Left forelimb (tissue), 1 donor: Measurements from ENCODE around the gene KCNK13.
"Not testable (repeated sequence)": the region's sequence is repeated elsewhere in the genome, so short reads cannot be mapped to it uniquely, and the experiment has no call there.

Experiments
- DNase-seq: peaks from one replicate; pipeline ENCODE4 v3.0.0-alpha.2; 2018; ENCODE audit warnings: low spot score

Gene KCNK13

GRCh38 chr14:90060965-90061684 lies 669 bp upstream of the KCNK13 start:
- no peak for DNase-seq

DNA sequence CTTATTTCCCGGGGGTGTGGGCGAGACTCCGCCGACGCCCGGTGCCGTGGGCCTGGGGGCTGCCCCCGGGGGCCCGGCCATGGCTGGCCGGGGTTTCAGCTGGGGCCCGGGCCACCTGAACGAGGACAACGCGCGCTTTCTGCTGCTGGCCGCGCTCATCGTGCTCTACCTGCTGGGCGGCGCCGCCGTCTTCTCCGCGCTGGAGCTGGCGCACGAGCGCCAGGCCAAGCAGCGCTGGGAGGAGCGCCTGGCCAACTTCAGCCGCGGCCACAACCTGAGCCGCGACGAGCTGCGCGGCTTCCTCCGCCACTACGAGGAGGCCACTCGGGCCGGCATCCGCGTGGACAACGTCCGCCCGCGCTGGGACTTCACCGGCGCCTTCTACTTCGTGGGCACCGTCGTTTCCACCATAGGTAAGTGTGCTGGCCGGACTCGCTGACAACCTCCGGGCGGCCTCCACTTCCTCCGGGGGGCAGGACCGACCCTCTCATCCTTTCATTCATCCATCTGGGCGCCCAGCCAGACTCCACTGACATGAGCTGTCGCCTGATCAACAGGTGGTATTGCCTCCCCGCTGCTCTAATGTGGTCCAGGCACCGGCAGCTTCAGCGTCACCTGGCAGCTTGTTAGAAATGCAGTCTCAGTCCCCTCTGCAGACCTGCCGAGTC lies 467 bp downstream of the KCNK13 start:
- no peak for DNase-seq

GRCh38 chr14:90062822-90063539 lies 1.2 kb downstream of the KCNK13 start:
- no peak for DNase-seq

DNA sequence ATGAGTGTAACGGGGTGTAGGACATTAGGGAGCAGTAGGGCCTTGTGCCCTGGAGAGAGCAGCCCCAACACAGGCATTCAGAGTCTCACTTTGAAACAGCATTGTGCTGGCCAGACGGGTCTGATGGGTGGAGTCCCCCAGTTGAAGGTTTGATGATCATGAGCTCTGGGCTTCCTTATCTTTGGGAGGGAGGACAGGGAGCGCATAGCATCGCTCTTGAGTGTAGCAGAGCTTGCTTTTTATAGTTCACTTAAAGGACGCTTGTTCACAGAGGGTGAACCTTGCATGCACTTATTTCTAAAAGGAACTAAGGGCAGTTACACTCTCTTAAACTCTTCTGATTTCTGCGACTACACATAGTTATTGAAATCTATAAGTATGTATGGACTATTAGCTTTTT lies 10.6 kb downstream of the KCNK13 start:
- no peak for DNase-seq

- no peak for DNase-seq
These were observed 17.8 kb downstream of the KCNK13 start for GRCh38 chr14:90079576-90079975.

- no peak for DNase-seq
These were observed 25.6 kb downstream of the KCNK13 start for GRCh38 chr14:90087433-90087832.

DNA sequence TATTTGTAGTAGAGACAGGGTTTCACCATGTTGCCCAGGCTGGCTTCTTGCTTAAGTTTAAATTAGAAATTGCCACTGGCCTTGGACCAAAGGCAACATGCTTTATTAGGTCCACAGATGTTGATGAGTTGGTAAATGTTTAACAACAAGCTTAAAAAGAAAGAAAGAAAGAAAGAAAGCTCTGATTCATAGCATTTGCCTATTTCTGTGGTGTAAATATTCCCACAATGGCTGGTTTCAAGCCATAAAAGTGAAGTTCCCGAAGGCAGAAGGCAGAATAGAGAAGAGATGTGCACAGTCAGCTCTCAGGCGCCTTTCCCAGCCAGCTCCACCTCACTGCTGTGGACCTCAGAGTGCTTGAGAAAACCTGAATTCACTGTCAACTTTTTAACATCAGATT lies 26.4 kb downstream of the KCNK13 start:
- no peak for DNase-seq

DNA sequence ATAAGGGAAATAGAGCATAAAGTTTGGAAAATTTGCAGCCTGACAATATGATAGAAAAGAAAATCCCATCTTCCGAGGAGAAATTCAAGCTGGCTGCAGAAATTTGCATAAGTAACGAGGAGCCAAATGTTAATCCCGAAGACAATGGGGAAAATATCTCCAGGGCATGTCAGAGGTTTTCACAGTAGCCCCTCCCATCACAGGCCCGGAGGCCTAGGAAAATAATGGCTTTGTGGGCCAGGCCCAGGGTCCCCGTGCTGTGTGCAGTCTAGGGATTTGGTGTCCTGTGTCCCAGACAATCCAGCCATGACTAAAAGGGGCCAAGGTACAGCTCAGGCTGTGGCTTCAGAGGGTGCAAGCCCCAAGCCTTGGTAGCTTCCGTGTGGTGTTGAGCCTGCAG lies 27.7 kb downstream of the KCNK13 start:
- not testable (repeated sequence) for DNase-seq

DNA sequence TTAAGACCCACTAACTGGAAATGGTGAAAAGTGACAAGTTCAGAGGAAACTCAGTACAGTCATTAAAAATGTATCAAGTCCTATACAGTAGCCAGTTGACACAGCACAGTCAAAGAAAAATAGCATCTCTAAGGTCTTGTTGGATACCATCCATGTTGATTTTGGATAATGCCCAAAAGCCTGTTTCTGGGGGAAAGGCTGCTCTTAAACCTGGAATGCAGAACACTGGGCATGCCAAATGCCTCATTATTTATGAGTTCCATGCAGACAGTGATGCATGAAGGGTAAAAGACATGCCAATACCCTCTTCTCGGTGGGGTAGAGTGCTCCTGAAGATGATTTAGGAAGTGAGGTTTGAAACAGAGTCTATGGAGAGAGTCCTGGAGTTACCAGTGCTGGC lies 29.6 kb downstream of the KCNK13 start:
- DNase-seq = no peak

GRCh38 chr14:90093942-90094595 lies 32.3 kb downstream of the KCNK13 start:
- DNase-seq = no peak

DNA sequence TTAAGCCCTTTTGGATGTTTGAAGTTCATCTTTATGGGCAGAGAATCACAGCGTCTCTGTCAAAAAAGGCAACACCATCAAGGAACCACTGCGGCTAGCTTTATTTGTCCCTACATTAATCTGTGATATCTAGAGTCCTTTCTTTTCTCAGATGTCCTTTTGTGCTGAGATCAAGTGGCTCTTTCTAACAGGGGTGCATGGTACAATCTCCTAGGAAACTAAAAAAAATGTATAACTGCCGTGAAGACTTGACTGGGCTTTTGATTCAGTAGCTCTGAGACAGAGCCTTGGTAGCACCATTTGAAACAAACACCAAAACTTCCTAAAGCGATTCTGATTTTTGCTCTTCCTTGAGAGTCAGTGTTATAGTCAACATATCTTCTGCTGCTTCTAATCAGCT lies 33.3 kb downstream of the KCNK13 start:
- no peak for DNase-seq

GRCh38 chr14:90096566-90096965 lies 34.8 kb downstream of the KCNK13 start:
- no peak for DNase-seq

- DNase-seq = no peak
These were observed 42.0 kb downstream of the KCNK13 start for GRCh38 chr14:90103808-90104207.

DNA sequence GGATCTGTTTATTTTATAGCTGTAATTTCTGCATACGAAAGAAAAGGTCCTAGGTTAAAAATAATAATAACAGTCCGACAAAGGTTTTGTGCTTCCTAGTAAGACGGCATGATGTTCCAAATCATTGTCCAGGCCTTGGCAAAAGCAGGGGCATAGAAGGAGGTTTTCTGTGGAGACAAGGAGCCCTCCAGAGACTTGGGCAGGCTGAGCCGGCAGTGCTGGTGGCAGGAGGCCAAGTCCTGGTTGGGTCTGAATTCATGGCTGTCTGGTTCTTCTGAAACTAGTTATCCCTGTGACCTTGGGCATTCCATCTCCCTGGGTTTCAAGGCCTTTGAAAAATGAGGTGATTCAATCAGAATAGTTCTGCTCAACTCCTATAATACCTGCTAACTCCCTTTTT lies 44.0 kb downstream of the KCNK13 start:
- DNase-seq = no peak

DNA sequence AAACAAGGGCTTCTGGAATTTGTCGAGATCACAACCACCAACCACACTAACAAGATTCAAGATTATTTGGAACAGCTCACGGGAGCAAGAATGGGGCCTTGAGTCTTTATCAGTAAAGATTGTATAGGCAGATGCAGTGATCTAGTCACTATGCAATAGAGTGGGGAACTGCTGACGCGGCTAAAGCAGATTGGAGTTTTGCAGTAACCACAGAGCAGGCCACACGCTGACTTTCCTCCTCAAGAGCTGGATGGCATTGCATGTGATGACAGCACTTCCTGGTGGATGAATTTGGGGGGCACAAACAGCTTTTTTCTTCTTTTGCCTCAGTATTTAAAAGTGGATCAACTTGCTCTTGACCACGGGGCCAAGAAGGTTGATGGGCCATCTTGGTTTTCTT lies 46.0 kb downstream of the KCNK13 start:
- no peak for DNase-seq

- DNase-seq = no peak
These were observed 48.1 kb downstream of the KCNK13 start for GRCh38 chr14:90109858-90110257.

GRCh38 chr14:90111895-90112534 lies 50.2 kb downstream of the KCNK13 start:
- no peak for DNase-seq

- no peak for DNase-seq
These were observed 52.8 kb downstream of the KCNK13 start for GRCh38 chr14:90114554-90114953.

- DNase-seq = no peak
These were observed 54.0 kb downstream of the KCNK13 start for GRCh38 chr14:90115780-90116179.

GRCh38 chr14:90116444-90116843 lies 54.6 kb downstream of the KCNK13 start:
- DNase-seq = no peak

- no peak for DNase-seq
These were observed 56.2 kb downstream of the KCNK13 start for GRCh38 chr14:90118027-90118426.

DNA sequence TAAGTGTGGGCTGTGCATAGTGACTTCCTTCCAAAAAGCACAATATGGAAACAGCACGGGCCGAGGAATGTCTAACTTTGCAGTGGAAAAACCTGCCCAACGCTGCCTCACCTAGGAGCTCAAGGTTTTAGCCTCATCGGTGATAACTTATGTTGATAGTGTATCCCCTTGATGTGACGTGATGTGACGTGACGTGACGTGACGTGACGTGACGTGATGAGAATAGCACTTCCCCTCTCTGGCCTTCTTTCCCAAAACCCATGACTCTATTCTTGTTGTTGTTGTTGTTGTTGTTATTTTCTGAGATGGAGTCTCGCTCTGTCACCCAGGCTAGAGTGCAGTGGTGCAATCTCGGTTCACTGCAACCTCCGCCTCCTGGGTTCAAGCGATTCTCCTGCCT lies 64.5 kb downstream of the KCNK13 start:
- DNase-seq = no peak
